Testis (tissue), 2 donors: ENCODE measurements around the gene ARF3.

ENCODE experiments used
- POLR2A ChIP-seq: fragments of 450-650 bp; IDR thresholded peaks from one replicate; pipeline ENCODE4 v1.6.1; 2017; ENCODE audit warnings: antibody characterized with exemption, mild to moderate bottlenecking, moderate library complexity
- TF ChIP-seq, protein P1 (sequence below), 3 experiments: fragments of 450-650 bp in 2 of 3; fragments of 200-600 bp in 1 of 3; sonication (generic) in 1 of 3; IDR thresholded peaks; one replicate each; pipeline ENCODE4 v1.5.1; 2016 to 2019; ENCODE audit warnings: antibody characterized with exemption in 3 of 3, mild to moderate bottlenecking in 2 of 3, moderate library complexity in 1 of 3

DNA sequence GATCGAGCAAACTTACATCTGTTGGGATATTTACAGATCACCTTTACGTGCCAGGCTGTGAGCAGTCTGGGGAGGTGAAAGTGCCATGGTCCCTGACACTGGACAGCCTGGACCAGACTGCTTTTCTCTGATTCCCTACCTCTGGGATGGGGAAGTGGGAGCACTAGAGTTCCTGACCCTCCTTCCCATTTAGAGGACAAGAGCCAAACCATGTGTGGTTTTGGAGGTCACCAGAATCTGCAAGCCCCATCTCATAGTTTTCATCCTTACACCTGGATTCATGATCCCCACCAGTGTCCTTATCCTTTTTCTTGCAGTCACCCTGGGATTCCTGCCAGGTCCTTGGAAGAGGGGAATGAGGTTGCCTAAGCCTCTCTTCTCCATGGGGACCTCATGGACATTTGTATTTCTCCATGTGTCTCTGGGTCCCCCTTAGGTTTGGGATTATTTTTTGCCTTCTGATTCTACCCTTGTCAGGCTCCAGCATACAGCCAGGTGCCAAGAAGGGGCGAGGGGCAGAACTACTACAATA lies 15.7 kb upstream of the ARF3 start:
- TF ChIP-seq, protein P1, sequence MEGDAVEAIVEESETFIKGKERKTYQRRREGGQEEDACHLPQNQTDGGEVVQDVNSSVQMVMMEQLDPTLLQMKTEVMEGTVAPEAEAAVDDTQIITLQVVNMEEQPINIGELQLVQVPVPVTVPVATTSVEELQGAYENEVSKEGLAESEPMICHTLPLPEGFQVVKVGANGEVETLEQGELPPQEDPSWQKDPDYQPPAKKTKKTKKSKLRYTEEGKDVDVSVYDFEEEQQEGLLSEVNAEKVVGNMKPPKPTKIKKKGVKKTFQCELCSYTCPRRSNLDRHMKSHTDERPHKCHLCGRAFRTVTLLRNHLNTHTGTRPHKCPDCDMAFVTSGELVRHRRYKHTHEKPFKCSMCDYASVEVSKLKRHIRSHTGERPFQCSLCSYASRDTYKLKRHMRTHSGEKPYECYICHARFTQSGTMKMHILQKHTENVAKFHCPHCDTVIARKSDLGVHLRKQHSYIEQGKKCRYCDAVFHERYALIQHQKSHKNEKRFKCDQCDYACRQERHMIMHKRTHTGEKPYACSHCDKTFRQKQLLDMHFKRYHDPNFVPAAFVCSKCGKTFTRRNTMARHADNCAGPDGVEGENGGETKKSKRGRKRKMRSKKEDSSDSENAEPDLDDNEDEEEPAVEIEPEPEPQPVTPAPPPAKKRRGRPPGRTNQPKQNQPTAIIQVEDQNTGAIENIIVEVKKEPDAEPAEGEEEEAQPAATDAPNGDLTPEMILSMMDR (IDR thresholded peaks at IDR 0.05): no peak
- no peak for TF ChIP-seq POLR2A
